ENCODE data around the gene NASP. TPM values are rescaled to one million over a fixed set of nuclear protein-coding genes. Genes with fewer than 3 reads are reported as not detected.

The NASP gene
- total and polyA plus RNA-seq, 2 of the 13 experiments (the other 11 are each of a cell fraction or from before 2014, with no cell fraction given) = 132 to 256 TPM

- peak; percentile 70 for TF ChIP-seq ARID4A (CRISPR knock-in tag; IDR thresholded peaks at IDR 0.05; ENCODE audit: borderline replicate concordance)
- TF ChIP-seq TBX3 (IDR thresholded peaks at IDR 0.05; ENCODE audit: borderline replicate concordance) = no peak
- peak; percentile 15; the same call in 1 of the 2 replicates for TF ChIP-seq NFKB2 (CRISPR knock-in tag; IDR thresholded peaks at IDR 0.05; ENCODE audit: borderline replicate concordance)
- 0 out of 2 replicates have a peak, but pooled peaks have one; percentile 15 for TF ChIP-seq PREB (CRISPR knock-in tag; IDR thresholded peaks at IDR 0.05)
- no peak for TF ChIP-seq ATF1 (CRISPR knock-in tag; IDR thresholded peaks at IDR 0.05)
- TF ChIP-seq SNAPC4 (CRISPR knock-in tag; IDR thresholded peaks at IDR 0.05) = no peak
- TF ChIP-seq ZXDC (CRISPR knock-in tag; IDR thresholded peaks at IDR 0.05) = no peak
- TF ChIP-seq ZNF687 (CRISPR knock-in tag; IDR thresholded peaks at IDR 0.05) = peak; percentile 85
- peak; percentile 91 for TF ChIP-seq YY1 (IDR thresholded peaks at IDR 0.05; ENCODE audit: insufficient read depth, insufficient replicate concordance, low read depth, low read length)
Observed at GRCh38 chr1:45584351-45585109, 689 bp downstream of the NASP start (continued).

All from HepG2 (cell line).